Measurements from ENCODE around the gene ARHGEF10L.
"Not testable (repeated sequence)": the region's sequence is repeated elsewhere in the genome, so short reads cannot be mapped to it uniquely, and the experiment has no call there.

Gene ARHGEF10L

GRCh38 chr1:17614586-17614985, 75.1 kb downstream of the ARHGEF10L start:
- FAIRE-seq, result no peak

- no peak for FAIRE-seq
Observed at GRCh38 chr1:17615157-17615556, 75.7 kb downstream of the ARHGEF10L start.

GRCh38 chr1:17615959-17616358, 76.5 kb downstream of the ARHGEF10L start:
- no peak for FAIRE-seq

GRCh38 chr1:17616731-17617279, 77.3 kb downstream of the ARHGEF10L start:
- no peak for FAIRE-seq

- no peak for FAIRE-seq
Observed at GRCh38 chr1:17617787-17618557, 78.5 kb downstream of the ARHGEF10L start.

GRCh38 chr1:17618558-17619247, 79.2 kb downstream of the ARHGEF10L start:
- no peak for FAIRE-seq

- FAIRE-seq, result no peak
Observed at GRCh38 chr1:17620448-17620847, 81.0 kb downstream of the ARHGEF10L start.

- no peak for FAIRE-seq
Observed at GRCh38 chr1:17621691-17622090, 82.2 kb downstream of the ARHGEF10L start.

GRCh38 chr1:17622823-17623222, 83.3 kb downstream of the ARHGEF10L start:
- FAIRE-seq, result no peak

- FAIRE-seq, result no peak
Observed at GRCh38 chr1:17624611-17625233, 85.2 kb downstream of the ARHGEF10L start.

- FAIRE-seq, result no peak
Observed at GRCh38 chr1:17627239-17628052, 87.9 kb downstream of the ARHGEF10L start.

- FAIRE-seq, result not testable (repeated sequence)
Observed at GRCh38 chr1:17629046-17629445, 89.5 kb downstream of the ARHGEF10L start.

- FAIRE-seq, result no peak
Observed at GRCh38 chr1:17629460-17629859, 90.0 kb downstream of the ARHGEF10L start.

GRCh38 chr1:17630048-17630830, 90.7 kb downstream of the ARHGEF10L start:
- FAIRE-seq, result no peak

- FAIRE-seq, result no peak
Observed at GRCh38 chr1:17630986-17631385, 91.5 kb downstream of the ARHGEF10L start.

- no peak for FAIRE-seq
Observed at GRCh38 chr1:17631410-17631809, 91.9 kb downstream of the ARHGEF10L start.

- FAIRE-seq, result no peak
Observed at GRCh38 chr1:17632106-17632505, 92.6 kb downstream of the ARHGEF10L start.

GRCh38 chr1:17632541-17633184, 93.2 kb downstream of the ARHGEF10L start:
- FAIRE-seq, result no peak

GRCh38 chr1:17633654-17634053, 94.2 kb downstream of the ARHGEF10L start:
- no peak for FAIRE-seq

GRCh38 chr1:17635276-17635675, 95.8 kb downstream of the ARHGEF10L start:
- FAIRE-seq, result no peak

GRCh38 chr1:17635811-17636210, 96.3 kb downstream of the ARHGEF10L start:
- FAIRE-seq, result no peak

Data from islet of Langerhans (tissue), 1 donor.